ENCODE results near the gene HJURP. TPM values are rescaled to one million over a fixed set of nuclear protein-coding genes. Genes with fewer than 3 reads are reported as not detected.
"Not testable (repeated sequence)": the region's sequence is repeated elsewhere in the genome, so short reads cannot be mapped to it uniquely, and the experiment has no call there.

Gene HJURP
- 2.0 and 5.0 TPM in 2 replicates for total RNA-seq

- DNase-seq (ENCODE audit: low read depth in 2 of 2): peak; percentile 96 to 97
Measured at GRCh38 chr2:233854241-233854981, at the start of gene HJURP. Gene HJURP (minus strand): TSS chr2:233854535. CDS start chr2:233854500, 35 bp downstream.

- DNase-seq (ENCODE audit: low read depth in 2 of 2): no peak
Measured at GRCh38 chr2:233901884-233902283, 47.5 kb upstream of the HJURP start.

GRCh38 chr2:233901367-233901766 is 47.0 kb upstream of the HJURP start:
- DNase-seq (ENCODE audit: low read depth in 2 of 2): no peak

GRCh38 chr2:233896253-233896652 is 41.9 kb upstream of the HJURP start:
- not testable (repeated sequence) for DNase-seq (ENCODE audit: low read depth in 2 of 2)

GRCh38 chr2:233892793-233893192 is 38.5 kb upstream of the HJURP start:
- no peak for DNase-seq (ENCODE audit: low read depth in 2 of 2)

GRCh38 chr2:233882353-233882752 is 28.0 kb upstream of the HJURP start:
- no peak for DNase-seq (ENCODE audit: low read depth in 2 of 2)

- DNase-seq (ENCODE audit: low read depth in 2 of 2): not testable (repeated sequence)
Measured at GRCh38 chr2:233872125-233872524, 17.8 kb upstream of the HJURP start.

GRCh38 chr2:233871432-233871831 is 17.1 kb upstream of the HJURP start:
- DNase-seq (ENCODE audit: low read depth in 2 of 2): no peak

- DNase-seq (ENCODE audit: low read depth in 2 of 2): peak; percentile 64 to 70
Measured at GRCh38 chr2:233867993-233868532, 13.7 kb upstream of the HJURP start, which contains the start of gene MSL3B. Gene MSL3B (minus strand): TSS chr2:233868386.

GRCh38 chr2:233866479-233866878 is 12.1 kb upstream of the HJURP start:
- no peak for DNase-seq (ENCODE audit: low read depth in 2 of 2)

GRCh38 chr2:233865838-233866237 is 11.5 kb upstream of the HJURP start:
- no peak for DNase-seq (ENCODE audit: low read depth in 2 of 2)

- no peak for DNase-seq (ENCODE audit: low read depth in 2 of 2)
Measured at GRCh38 chr2:233862261-233862768, 8.0 kb upstream of the HJURP start.

GRCh38 chr2:233858331-233858730 is 4.0 kb upstream of the HJURP start:
- DNase-seq (ENCODE audit: low read depth in 2 of 2): no peak

- DNase-seq (ENCODE audit: low read depth in 2 of 2): peak; percentile 33
Measured at GRCh38 chr2:233857511-233858141, 3.3 kb upstream of the HJURP start.

GRCh38 chr2:233856184-233856583 is 1.8 kb upstream of the HJURP start:
- no peak for DNase-seq (ENCODE audit: low read depth in 2 of 2)

- no peak for DNase-seq (ENCODE audit: low read depth in 2 of 2)
Measured at GRCh38 chr2:233855345-233855744, 1.0 kb upstream of the HJURP start.

GRCh38 chr2:233853883-233854240 is 473 bp downstream of the HJURP start:
- no peak for DNase-seq (ENCODE audit: low read depth in 2 of 2)

- DNase-seq (ENCODE audit: low read depth in 2 of 2): no peak
Measured at GRCh38 chr2:233853353-233853752, 982 bp downstream of the HJURP start.

- peak in 1 of 2 donors; percentile 35 for DNase-seq (ENCODE audit: low read depth in 2 of 2)
Measured at GRCh38 chr2:233852056-233852455, 2.3 kb downstream of the HJURP start.

- DNase-seq (ENCODE audit: low read depth in 2 of 2): no peak
Measured at GRCh38 chr2:233851169-233851568, 3.2 kb downstream of the HJURP start.

- no peak for DNase-seq (ENCODE audit: low read depth in 2 of 2)
Measured at GRCh38 chr2:233850745-233851144, 3.6 kb downstream of the HJURP start.

GRCh38 chr2:233849607-233850271 is 4.6 kb downstream of the HJURP start:
- no peak for DNase-seq (ENCODE audit: low read depth in 2 of 2)

Measured in lung microvascular endothelial cell (primary cell).